ENCODE results near the gene GTF3C4. TPM values are rescaled to one million over a fixed set of nuclear protein-coding genes. Genes with fewer than 3 reads are reported as not detected.

The GTF3C4 gene
- total RNA-seq, 1 experiment from 2014 or later, result 11.5 TPM

GRCh38 chr9:132648283-132648682, 22.0 kb upstream of the GTF3C4 start:
- no peak for DNase-seq (ENCODE audit: low read depth)

- no peak for DNase-seq (ENCODE audit: low read depth)
These were observed 21.6 kb upstream of the GTF3C4 start for GRCh38 chr9:132648685-132649084.

GRCh38 chr9:132651259-132651658, 19.0 kb upstream of the GTF3C4 start:
- DNase-seq (ENCODE audit: low read depth), result peak; percentile 86

GRCh38 chr9:132656299-132656698, 14.0 kb upstream of the GTF3C4 start:
- no peak for DNase-seq (ENCODE audit: low read depth)

- DNase-seq (ENCODE audit: low read depth), result no peak
These were observed 7.9 kb upstream of the GTF3C4 start for GRCh38 chr9:132662152-132662945.

- no peak for DNase-seq (ENCODE audit: low read depth)
These were observed 7.1 kb upstream of the GTF3C4 start for GRCh38 chr9:132663117-132663516.

GRCh38 chr9:132663851-132664250, 6.4 kb upstream of the GTF3C4 start:
- no peak for DNase-seq (ENCODE audit: low read depth)

GRCh38 chr9:132669319-132669697, 956 bp upstream of the GTF3C4 start:
- peak; percentile 71 for DNase-seq (ENCODE audit: low read depth)

- DNase-seq (ENCODE audit: low read depth), result peak; percentile 79
These were observed 387 bp upstream of the GTF3C4 start, which contains the start of gene DDX31 for GRCh38 chr9:132669698-132670456. Gene DDX31 (minus strand): TSS chr9:132669983. CDS start chr9:132669934, 49 bp downstream.

GRCh38 chr9:132671620-132672412, 1.6 kb downstream of the GTF3C4 start:
- DNase-seq (ENCODE audit: low read depth), result no peak

- DNase-seq (ENCODE audit: low read depth), result no peak
These were observed 2.1 kb downstream of the GTF3C4 start for GRCh38 chr9:132672413-132672690.

- DNase-seq (ENCODE audit: low read depth), result peak; percentile 53
These were observed 3.1 kb downstream of the GTF3C4 start for GRCh38 chr9:132673355-132673754.

- no peak for DNase-seq (ENCODE audit: low read depth)
These were observed 4.2 kb downstream of the GTF3C4 start for GRCh38 chr9:132674485-132674884.

- no peak for DNase-seq (ENCODE audit: low read depth)
These were observed 7.7 kb downstream of the GTF3C4 start for GRCh38 chr9:132677976-132678375.

- no peak for DNase-seq (ENCODE audit: low read depth)
These were observed 9.8 kb downstream of the GTF3C4 start for GRCh38 chr9:132679946-132680625.

- no peak for DNase-seq (ENCODE audit: low read depth)
These were observed 11.3 kb downstream of the GTF3C4 start for GRCh38 chr9:132681561-132681960.

GRCh38 chr9:132683873-132684272, 13.6 kb downstream of the GTF3C4 start:
- DNase-seq (ENCODE audit: low read depth), result no peak

GRCh38 chr9:132690696-132691095, 20.4 kb downstream of the GTF3C4 start:
- DNase-seq (ENCODE audit: low read depth), result no peak

- DNase-seq (ENCODE audit: low read depth), result no peak
These were observed 23.9 kb downstream of the GTF3C4 start for GRCh38 chr9:132694144-132694543.

- no peak for DNase-seq (ENCODE audit: low read depth)
These were observed 27.0 kb downstream of the GTF3C4 start for GRCh38 chr9:132697230-132697629.

- peak; percentile 5 for DNase-seq (ENCODE audit: low read depth)
These were observed 28.7 kb downstream of the GTF3C4 start for GRCh38 chr9:132698989-132699388.

- DNase-seq (ENCODE audit: low read depth), result no peak
These were observed 29.7 kb downstream of the GTF3C4 start for GRCh38 chr9:132699956-132700355.

Data from RPMI7951 (cell line).